Kidney epithelial cell (primary cell): Measurements from ENCODE around the gene VSTM2B. TPM values are rescaled to one million over a fixed set of nuclear protein-coding genes. Genes with fewer than 3 reads are reported as not detected.

ENCODE experiments used
- DNase-seq: peaks from one replicate; pipeline ENCODE4 v3.0.0-alpha.2; 2010; ENCODE audit warnings: low read depth
- H3K27me3 ChIP-seq: 2 replicates; pipeline ENCODE4 v1.6.0; 2011; ENCODE audit warnings: low read length; ENCODE audit not compliant: control insufficient read depth, insufficient read depth
- H3K36me3 ChIP-seq: 2 replicates; pipeline ENCODE4 v1.5.1; 2011; ENCODE audit warnings: low read length; ENCODE audit not compliant: control insufficient read depth, insufficient read depth
- H3K4me3 ChIP-seq: 2 replicates; pipeline ENCODE4 v1.5.1; 2011; ENCODE audit warnings: low read depth, mild to moderate bottlenecking, control low read depth, low read length
- CTCF ChIP-seq: IDR thresholded peaks from 2 replicates; pipeline ENCODE4 v1.5.1; 2011; ENCODE audit warnings: mild to moderate bottlenecking, moderate library complexity, low read length, control low read depth, inconsistent platforms; ENCODE audit not compliant: insufficient read depth, poor library complexity, severe bottlenecking
- total RNA-seq: library from RNA; depleted of rRNA; stranded (reverse); fragments of >200 nt; gene quantifications from 2 replicates; pipeline ENCODE4 v1.2.3, GENCODE V29; 2015

Gene VSTM2B
- total RNA-seq, 1 donor from 2014 or later: not detected

GRCh38 chr19:29503140-29503758 is 22.5 kb upstream of the VSTM2B start:
- Histone ChIP-seq H3K36me3 (no peaks in the 10 kb centered on the region), H3K4me3 (no peak overlapping the region), H3K27me3 (no peaks in the 10 kb centered on the region)
- no peak for TF ChIP-seq CTCF
- no peak for DNase-seq

GRCh38 chr19:29503785-29504184 is 22.0 kb upstream of the VSTM2B start:
- H3K27me3 ChIP-seq: no peaks in the 10 kb centered on the region
- no peak for TF ChIP-seq CTCF
- H3K4me3 ChIP-seq: no peak overlapping the region
- H3K36me3 ChIP-seq: no peaks in the 10 kb centered on the region
- no peak for DNase-seq

GRCh38 chr19:29504454-29504853 is 21.3 kb upstream of the VSTM2B start:
- no peak for DNase-seq
- Histone ChIP-seq H3K36me3 (no peaks in the 10 kb centered on the region), H3K4me3 (no peak overlapping the region), H3K27me3 (no peaks in the 10 kb centered on the region)
- TF ChIP-seq CTCF: no peak

GRCh38 chr19:29505097-29505824 is 20.5 kb upstream of the VSTM2B start:
- no peak for TF ChIP-seq CTCF
- no peak for DNase-seq
- H3K36me3 ChIP-seq: no peaks in the 10 kb centered on the region
- H3K27me3 ChIP-seq: no peaks in the 10 kb centered on the region
- H3K4me3 ChIP-seq: no peak overlapping the region

GRCh38 chr19:29506619-29506911 is 19.2 kb upstream of the VSTM2B start:
- Histone ChIP-seq H3K36me3 (no peaks in the 10 kb centered on the region), H3K4me3 (no peak overlapping the region), H3K27me3 (no peaks in the 10 kb centered on the region)
- no peak for TF ChIP-seq CTCF
- no peak for DNase-seq
